Measurements from ENCODE around the gene MPL. TPM values are rescaled to one million over a fixed set of nuclear protein-coding genes. Genes with fewer than 3 reads are reported as not detected.

MPL gene
- total RNA-seq, 2 experiments from 2014 or later: not detected

- Histone ChIP-seq H3K27ac (ENCODE audit: low read depth in 1 of 2, low read length in 2 of 2) (no peak overlapping the region), H3K36me3 (ENCODE audit: insufficient read depth, low read length) (no peaks in the 10 kb centered on the region), H3K9me3 (ENCODE audit: control insufficient read depth in 1 of 2, insufficient read depth in 1 of 2, low read length in 2 of 2) (no peaks in the 10 kb centered on the region), H3K4me3 (ENCODE audit: low read length) (no peak overlapping the region), H3K4me1 (ENCODE audit: insufficient read depth, low read length) (no peaks in the 10 kb centered on the region), H3K27me3 (ENCODE audit: control insufficient read depth in 1 of 2, insufficient read depth in 2 of 2, low read length in 2 of 2) (no peaks in the 10 kb centered on the region)
- ChIA-PET POLR2A (no interaction called here), CTCF (no interaction called here)
- H3K4me3 Mint-ChIP-seq: no peak overlapping the region
- no peaks in the 10 kb centered on the region for H3K27me3 Mint-ChIP-seq
- ATAC-seq (ENCODE audit: poor library complexity) (no peak), DNase-seq (no peak)
- H3K36me3 Mint-ChIP-seq (ENCODE audit: low read depth): no peaks in the 10 kb centered on the region
- H3K4me1 Mint-ChIP-seq (ENCODE audit: low read depth): no peaks in the 10 kb centered on the region
- intact Hi-C loops (cut with DNase I, micrococcal nuclease): no loop called here
- TF ChIP-seq, protein P1, sequence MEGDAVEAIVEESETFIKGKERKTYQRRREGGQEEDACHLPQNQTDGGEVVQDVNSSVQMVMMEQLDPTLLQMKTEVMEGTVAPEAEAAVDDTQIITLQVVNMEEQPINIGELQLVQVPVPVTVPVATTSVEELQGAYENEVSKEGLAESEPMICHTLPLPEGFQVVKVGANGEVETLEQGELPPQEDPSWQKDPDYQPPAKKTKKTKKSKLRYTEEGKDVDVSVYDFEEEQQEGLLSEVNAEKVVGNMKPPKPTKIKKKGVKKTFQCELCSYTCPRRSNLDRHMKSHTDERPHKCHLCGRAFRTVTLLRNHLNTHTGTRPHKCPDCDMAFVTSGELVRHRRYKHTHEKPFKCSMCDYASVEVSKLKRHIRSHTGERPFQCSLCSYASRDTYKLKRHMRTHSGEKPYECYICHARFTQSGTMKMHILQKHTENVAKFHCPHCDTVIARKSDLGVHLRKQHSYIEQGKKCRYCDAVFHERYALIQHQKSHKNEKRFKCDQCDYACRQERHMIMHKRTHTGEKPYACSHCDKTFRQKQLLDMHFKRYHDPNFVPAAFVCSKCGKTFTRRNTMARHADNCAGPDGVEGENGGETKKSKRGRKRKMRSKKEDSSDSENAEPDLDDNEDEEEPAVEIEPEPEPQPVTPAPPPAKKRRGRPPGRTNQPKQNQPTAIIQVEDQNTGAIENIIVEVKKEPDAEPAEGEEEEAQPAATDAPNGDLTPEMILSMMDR (IDR thresholded peaks at IDR 0.05): no peak
- H3K27ac Mint-ChIP-seq: no peak overlapping the region
- H3K9me3 Mint-ChIP-seq: no peaks in the 10 kb centered on the region
Measured at GRCh38 chr1:43304314-43304681, 33.3 kb upstream of the MPL start.

GRCh38 chr1:43304771-43305300 is 32.8 kb upstream of the MPL start:
- Mint-ChIP-seq H3K9me3 (no peaks in the 10 kb centered on the region), H3K4me1 (ENCODE audit: low read depth) (no peaks in the 10 kb centered on the region), H3K4me3 (no peak overlapping the region), H3K36me3 (ENCODE audit: low read depth) (no peaks in the 10 kb centered on the region), H3K27ac (no peak overlapping the region), H3K27me3 (no peaks in the 10 kb centered on the region)
- ATAC-seq (ENCODE audit: poor library complexity) (no peak), DNase-seq (no peak)
- Histone ChIP-seq H3K9me3 (ENCODE audit: control insufficient read depth in 1 of 2, insufficient read depth in 1 of 2, low read length in 2 of 2) (no peaks in the 10 kb centered on the region), H3K27ac (ENCODE audit: low read depth in 1 of 2, low read length in 2 of 2) (no peak overlapping the region), H3K4me1 (ENCODE audit: insufficient read depth, low read length) (no peaks in the 10 kb centered on the region), H3K27me3 (ENCODE audit: control insufficient read depth in 1 of 2, insufficient read depth in 2 of 2, low read length in 2 of 2) (no peaks in the 10 kb centered on the region), H3K4me3 (ENCODE audit: low read length) (no peak overlapping the region), H3K36me3 (ENCODE audit: insufficient read depth, low read length) (no peaks in the 10 kb centered on the region)
- TF ChIP-seq, protein P1 (IDR thresholded peaks at IDR 0.05): no peak
- ChIA-PET POLR2A (no interaction called here), CTCF (no interaction called here)
- intact Hi-C loops (cut with DNase I, micrococcal nuclease): no loop called here

DNA sequence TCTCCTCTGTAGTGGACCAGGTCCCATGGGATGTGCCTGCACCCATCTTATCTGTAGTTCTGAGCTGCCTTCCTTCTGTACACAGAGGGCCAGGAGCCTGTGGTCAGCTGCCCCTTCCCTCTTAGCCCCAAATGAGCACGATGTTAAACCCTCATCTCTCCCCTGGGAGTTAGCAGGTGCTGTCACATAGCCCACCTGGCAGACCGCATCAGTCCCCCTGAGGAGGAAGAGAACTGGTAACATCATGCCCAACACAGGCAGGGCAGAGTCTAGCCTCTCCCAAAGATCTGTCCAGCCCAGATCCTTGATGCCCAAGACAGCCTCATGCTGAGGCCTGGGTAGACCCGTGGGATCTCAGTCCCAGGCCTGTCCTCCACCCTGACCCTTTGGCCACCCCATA is 32.2 kb upstream of the MPL start:
- H3K9me3 Mint-ChIP-seq: no peaks in the 10 kb centered on the region
- no peak overlapping the region for H3K4me3 ChIP-seq (ENCODE audit: low read length)
- DNase-seq (no peak), ATAC-seq (ENCODE audit: poor library complexity) (no peak)
- H3K4me1 Mint-ChIP-seq (ENCODE audit: low read depth): no peaks in the 10 kb centered on the region
- H3K27me3 Mint-ChIP-seq: no peaks in the 10 kb centered on the region
- H3K4me1 ChIP-seq (ENCODE audit: insufficient read depth, low read length): no peaks in the 10 kb centered on the region
- H3K27ac Mint-ChIP-seq: no peak overlapping the region
- no peaks in the 10 kb centered on the region for H3K27me3 ChIP-seq (ENCODE audit: control insufficient read depth in 1 of 2, insufficient read depth in 2 of 2, low read length in 2 of 2)
- TF ChIP-seq, protein P1 (IDR thresholded peaks at IDR 0.05): no peak
- H3K36me3 Mint-ChIP-seq (ENCODE audit: low read depth): no peaks in the 10 kb centered on the region
- intact Hi-C loops (cut with DNase I, micrococcal nuclease): no loop called here
- no peaks in the 10 kb centered on the region for H3K36me3 ChIP-seq (ENCODE audit: insufficient read depth, low read length)
- no peak overlapping the region for H3K27ac ChIP-seq (ENCODE audit: low read depth in 1 of 2, low read length in 2 of 2)
- H3K4me3 Mint-ChIP-seq: no peak overlapping the region
- CTCF ChIA-PET: no interaction called here
- H3K9me3 ChIP-seq (ENCODE audit: control insufficient read depth in 1 of 2, insufficient read depth in 1 of 2, low read length in 2 of 2): no peaks in the 10 kb centered on the region
- POLR2A ChIA-PET: no interaction called here
